Tibial artery (tissue), 4 donors: ENCODE data around the gene ADCY3.

Source experiments
- DNase-seq, 2 donors: peaks; one replicate each; pipeline ENCODE4 v3.0.0-alpha.2; 2019
- H3K27ac ChIP-seq, 2 donors: fragments of 200-600 bp; sonication (generic) in 1 of 2; 1 replicate in 1 of 2; 2 replicates in 1 of 2; pipeline ENCODE4 v1.5.1; 2018 to 2019; ENCODE audit warnings: mild to moderate bottlenecking in 1 of 2
- H3K27me3 ChIP-seq, 2 donors: fragments of 200-600 bp; sonication (generic) in 1 of 2; one replicate each; pipeline versions ENCODE4 v1.5.1 to v1.6.0; 2016 to 2019
- H3K36me3 ChIP-seq, 3 donors: fragments of 200-600 bp; sonication (generic) in 2 of 3; one replicate each; pipeline ENCODE4 v1.5.1; 2016 to 2019; ENCODE audit warnings: mild to moderate bottlenecking in 2 of 3
- H3K4me1 ChIP-seq, 4 donors: fragments of 200-600 bp; sonication (generic) in 2 of 4; 1 replicate in 3 of 4; 2 replicates in 1 of 4; pipeline ENCODE4 v1.5.1; 2016 to 2019
- H3K4me3 ChIP-seq, 2 donors: fragments of 200-600 bp; sonication (generic) in 1 of 2; 1 replicate in 1 of 2; 2 replicates in 1 of 2; pipeline ENCODE4 v1.5.1; 2018 to 2019; ENCODE audit warnings: mild to moderate bottlenecking in 2 of 2
- H3K9me3 ChIP-seq, 3 donors: fragments of 200-600 bp; sonication (generic) in 1 of 3; one replicate each; pipeline ENCODE4 v1.5.1; 2016 to 2019
- intact Hi-C: fragments of 100-400 bp; cut with DNase I; formaldehyde crosslinking; loops from one replicate; pipeline ENCODE4 v1.15.0; 2023; ENCODE audit warnings: low total_unique reads
- TF ChIP-seq, protein P1 (sequence below), 2 experiments: fragments of 200-600 bp in 1 of 2; fragments of 450-650 bp in 1 of 2; IDR thresholded peaks; one replicate each; pipeline ENCODE4 v1.5.1; 2017 to 2019; ENCODE audit warnings: antibody characterized with exemption in 2 of 2, mild to moderate bottlenecking in 1 of 2, moderate library complexity in 1 of 2

Gene ADCY3

DNA sequence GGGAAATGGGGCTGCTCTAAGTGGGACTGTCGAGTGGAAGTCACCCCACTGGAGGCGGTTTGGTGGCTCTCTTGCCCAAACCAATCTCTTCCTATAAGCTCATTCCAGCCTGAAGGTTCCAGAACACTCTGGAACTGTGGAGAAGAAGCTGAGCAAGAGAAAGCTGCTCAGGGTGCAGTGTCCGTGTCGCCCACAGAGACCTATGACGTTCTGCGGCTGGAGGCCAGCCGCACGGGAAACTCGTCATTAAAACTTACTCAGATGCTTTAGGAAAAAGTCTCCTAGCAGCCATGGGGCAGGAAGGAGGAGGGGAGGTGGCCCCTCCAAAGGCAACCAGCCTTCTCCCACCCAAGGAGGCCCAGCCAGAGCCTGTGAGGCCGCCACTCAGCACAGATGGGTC lies 41.7 kb downstream of the ADCY3 start:
- Histone ChIP-seq H3K4me3 (no peak overlapping the region), H3K27ac (no peak overlapping the region), H3K36me3 (no peaks in the 10 kb centered on the region), H3K9me3 (no peaks in the 10 kb centered on the region), H3K4me1 (peaks cover 0 to 15% (median 0%) of the 10 kb centered on the region in 4 donors), H3K27me3 (no peaks in the 10 kb centered on the region)
- intact Hi-C loops: no loop called here
- DNase-seq: no peak
- TF ChIP-seq, protein P1, sequence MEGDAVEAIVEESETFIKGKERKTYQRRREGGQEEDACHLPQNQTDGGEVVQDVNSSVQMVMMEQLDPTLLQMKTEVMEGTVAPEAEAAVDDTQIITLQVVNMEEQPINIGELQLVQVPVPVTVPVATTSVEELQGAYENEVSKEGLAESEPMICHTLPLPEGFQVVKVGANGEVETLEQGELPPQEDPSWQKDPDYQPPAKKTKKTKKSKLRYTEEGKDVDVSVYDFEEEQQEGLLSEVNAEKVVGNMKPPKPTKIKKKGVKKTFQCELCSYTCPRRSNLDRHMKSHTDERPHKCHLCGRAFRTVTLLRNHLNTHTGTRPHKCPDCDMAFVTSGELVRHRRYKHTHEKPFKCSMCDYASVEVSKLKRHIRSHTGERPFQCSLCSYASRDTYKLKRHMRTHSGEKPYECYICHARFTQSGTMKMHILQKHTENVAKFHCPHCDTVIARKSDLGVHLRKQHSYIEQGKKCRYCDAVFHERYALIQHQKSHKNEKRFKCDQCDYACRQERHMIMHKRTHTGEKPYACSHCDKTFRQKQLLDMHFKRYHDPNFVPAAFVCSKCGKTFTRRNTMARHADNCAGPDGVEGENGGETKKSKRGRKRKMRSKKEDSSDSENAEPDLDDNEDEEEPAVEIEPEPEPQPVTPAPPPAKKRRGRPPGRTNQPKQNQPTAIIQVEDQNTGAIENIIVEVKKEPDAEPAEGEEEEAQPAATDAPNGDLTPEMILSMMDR (IDR thresholded peaks at IDR 0.05): no peak

DNA sequence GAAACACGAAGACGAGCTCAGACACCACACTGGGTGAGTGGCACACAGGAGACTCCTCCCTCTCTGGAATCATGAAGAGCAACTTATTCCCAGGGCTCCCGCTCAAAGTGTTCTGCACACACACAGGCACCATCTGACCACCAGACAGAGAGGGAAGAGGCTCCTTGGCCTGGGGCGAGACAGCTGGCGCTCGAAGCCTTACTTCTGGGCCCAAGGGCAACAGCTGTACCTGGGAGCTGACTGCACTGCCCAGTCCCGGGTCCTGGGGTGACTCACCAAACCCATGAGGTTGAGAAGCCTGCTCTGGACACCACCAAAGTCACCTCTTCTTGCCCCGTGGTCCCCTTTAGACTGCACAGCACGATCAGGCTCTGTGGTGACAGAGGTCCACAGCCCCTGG lies 42.4 kb downstream of the ADCY3 start:
- Histone ChIP-seq H3K4me3 (no peak overlapping the region), H3K4me1 (peaks cover 0 to 22% (median under 1%) of the 10 kb centered on the region in 4 donors), H3K9me3 (no peaks in the 10 kb centered on the region), H3K36me3 (no peaks in the 10 kb centered on the region), H3K27ac (no peak overlapping the region), H3K27me3 (no peaks in the 10 kb centered on the region)
- no peak for DNase-seq
- intact Hi-C loops: no loop called here
- TF ChIP-seq, protein P1 (IDR thresholded peaks at IDR 0.05): no peak

DNA sequence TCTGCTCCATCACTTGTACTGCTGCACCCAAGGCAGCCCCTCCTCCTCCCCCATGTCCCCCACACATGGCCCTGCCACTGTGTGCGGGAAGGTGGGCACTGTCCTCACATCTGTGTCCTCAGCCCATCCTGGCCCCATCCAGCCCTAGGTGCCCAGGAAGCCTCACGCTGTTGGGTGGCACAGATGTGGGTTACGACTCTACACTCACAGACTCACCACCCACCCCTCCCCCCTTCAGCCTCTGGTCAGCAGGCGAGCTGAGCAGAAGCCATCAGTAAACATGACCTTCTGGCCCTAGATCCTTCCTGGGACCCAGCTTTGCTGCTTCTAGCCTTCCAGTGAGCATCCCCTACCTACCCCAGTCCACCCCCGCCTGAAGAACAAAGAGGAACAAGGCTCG lies 43.0 kb downstream of the ADCY3 start:
- Histone ChIP-seq H3K4me1 (peaks cover 0 to 28% (median 6%) of the 10 kb centered on the region in 4 donors), H3K9me3 (no peaks in the 10 kb centered on the region), H3K27ac (no peak overlapping the region), H3K27me3 (no peaks in the 10 kb centered on the region), H3K36me3 (no peaks in the 10 kb centered on the region), H3K4me3 (no peak overlapping the region)
- intact Hi-C loops: no loop called here
- DNase-seq: no peak
- TF ChIP-seq, protein P1 (IDR thresholded peaks at IDR 0.05): no peak

DNA sequence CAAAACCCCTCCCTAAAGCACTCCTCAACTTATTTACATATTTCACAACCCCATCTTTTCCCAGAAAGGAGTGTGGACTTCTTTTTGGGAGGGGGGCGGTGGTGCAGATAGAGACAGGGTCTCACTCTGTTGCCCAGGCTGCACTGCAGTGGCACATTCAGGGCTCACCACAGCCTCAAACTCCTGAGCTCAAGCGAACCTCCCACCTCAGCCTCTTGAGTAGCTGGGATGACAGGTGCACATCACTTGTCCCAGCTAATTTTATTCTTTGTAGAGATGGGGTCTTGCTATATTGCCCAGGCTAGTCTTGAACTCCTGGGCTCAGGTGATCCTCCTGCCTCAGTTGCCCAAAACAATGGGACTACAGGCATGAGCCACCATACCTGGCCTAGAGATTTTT lies 44.1 kb downstream of the ADCY3 start:
- H3K27ac ChIP-seq: no peak overlapping the region
- intact Hi-C loops: no loop called here
- TF ChIP-seq, protein P1 (IDR thresholded peaks at IDR 0.05): no peak
- H3K36me3 ChIP-seq: peaks cover 0 to 11% (median 0%) of the 10 kb centered on the region in 3 donors
- no peak for DNase-seq
- no peak overlapping the region for H3K4me3 ChIP-seq
- H3K9me3 ChIP-seq: no peaks in the 10 kb centered on the region
- peaks cover 0 to 34% (median 9%) of the 10 kb centered on the region in 4 donors for H3K4me1 ChIP-seq
- no peaks in the 10 kb centered on the region for H3K27me3 ChIP-seq

DNA sequence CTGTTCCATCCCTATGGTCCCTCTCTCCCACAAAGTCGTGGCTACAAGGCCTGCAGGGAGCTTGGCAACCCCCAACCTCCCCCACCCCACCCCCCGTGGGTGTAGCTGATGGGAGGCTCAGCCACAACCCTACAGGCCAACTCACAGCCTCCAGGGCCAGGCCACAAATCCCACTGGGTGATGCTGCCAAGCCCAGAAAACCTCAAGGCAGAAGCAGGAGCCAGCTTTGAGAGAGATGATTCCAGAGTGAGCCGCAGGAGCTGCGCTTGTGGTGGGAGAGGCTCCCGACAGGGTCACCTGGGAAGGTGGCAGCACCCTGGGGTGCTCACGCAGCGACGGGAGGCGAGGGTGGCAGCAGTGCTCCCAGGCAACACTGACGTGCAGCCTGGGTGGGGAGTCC lies 44.8 kb downstream of the ADCY3 start:
- H3K27ac ChIP-seq: no peak overlapping the region
- intact Hi-C loops: no loop called here

More for the DNA sequence above, 44.8 kb downstream of the ADCY3 start:
- Histone ChIP-seq H3K4me1 (peaks cover 0 to 34% (median 9%) of the 10 kb centered on the region in 4 donors), H3K36me3 (peaks cover 0 to 11% (median 0%) of the 10 kb centered on the region in 3 donors), H3K9me3 (no peaks in the 10 kb centered on the region), H3K4me3 (no peak overlapping the region), H3K27me3 (no peaks in the 10 kb centered on the region)
- TF ChIP-seq, protein P1 (IDR thresholded peaks at IDR 0.05): no peak
- DNase-seq: no peak
